ENCODE results near the gene SCAF4.
"Not testable (repeated sequence)": the region's sequence is repeated elsewhere in the genome, so short reads cannot be mapped to it uniquely, and the experiment has no call there.

The SCAF4 gene

DNA sequence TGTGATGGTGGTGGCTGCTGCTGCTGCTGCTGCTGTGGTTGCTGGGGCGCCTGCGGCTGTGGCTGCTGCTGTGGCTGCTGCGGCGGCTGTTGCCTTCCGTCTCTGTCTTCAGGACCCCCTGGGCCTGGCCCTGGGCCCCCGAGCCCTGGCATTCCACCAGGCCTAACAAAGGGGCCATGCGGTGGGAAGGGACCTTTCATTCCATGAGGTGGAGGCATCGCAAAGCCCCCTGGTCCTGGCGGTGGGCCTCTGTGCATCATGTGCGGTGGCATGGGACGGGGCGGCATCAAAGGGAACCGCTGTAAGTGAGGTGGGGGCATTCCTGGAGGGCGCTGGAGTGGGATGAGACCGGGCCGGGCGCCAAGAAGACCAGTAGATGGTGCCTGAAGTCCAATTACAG is 60.0 kb downstream of the SCAF4 start:
- DNase-seq (ENCODE audit: low read depth in 1 of 2, low spot score in 1 of 2) = no peak

DNA sequence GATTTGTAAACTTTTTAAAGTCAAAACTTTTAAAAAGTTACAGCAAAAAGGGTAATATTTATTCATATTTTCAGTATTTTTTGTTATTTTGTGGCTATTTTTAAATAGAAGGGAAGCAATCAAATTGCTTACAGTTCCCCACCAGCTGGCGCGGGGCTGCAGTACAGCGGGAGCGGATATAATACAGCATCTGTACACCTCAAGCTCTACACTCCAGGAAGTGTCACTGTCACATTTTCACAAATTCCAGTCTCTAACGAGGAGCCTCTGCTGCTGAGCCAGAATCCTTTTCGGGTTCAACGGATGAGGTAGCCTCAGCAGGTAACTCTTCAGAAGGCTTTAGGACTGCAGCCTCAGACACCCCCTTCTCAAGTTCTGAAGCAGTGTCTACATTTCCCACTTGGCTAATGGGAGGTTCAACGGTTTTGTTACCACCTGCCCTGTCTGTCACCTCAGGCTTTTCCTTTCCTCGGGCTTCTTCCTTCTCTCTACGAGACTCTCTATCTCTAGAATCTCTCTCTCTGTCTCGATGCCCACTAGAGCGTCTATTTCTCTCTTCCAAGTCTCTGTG is 60.7 kb downstream of the SCAF4 start:
- DNase-seq (ENCODE audit: low read depth in 1 of 2, low spot score in 1 of 2) = no peak

DNA sequence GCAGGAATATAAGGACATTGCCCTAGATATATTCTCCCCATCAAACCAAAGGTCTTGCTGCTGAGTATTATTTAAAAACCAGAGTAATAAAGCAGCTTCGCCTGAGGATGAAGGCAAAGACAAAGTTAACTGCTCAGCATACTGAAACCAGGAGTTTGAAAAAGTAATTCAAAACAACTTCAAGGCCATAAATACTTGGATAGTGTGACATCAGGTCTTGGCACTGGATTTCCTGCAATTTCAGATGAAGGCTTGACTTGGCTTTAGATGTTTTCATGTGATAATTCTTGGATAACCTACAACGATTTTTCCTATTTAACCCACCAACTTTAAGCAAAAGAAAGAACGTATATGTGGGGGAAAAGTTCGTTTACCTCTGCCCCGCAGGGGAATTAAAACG is 61.8 kb downstream of the SCAF4 start:
- DNase-seq (ENCODE audit: low read depth in 1 of 2, low spot score in 1 of 2) = no peak

- DNase-seq (ENCODE audit: low read depth in 1 of 2, low spot score in 1 of 2) = no peak
These were observed 63.0 kb downstream of the SCAF4 start for GRCh38 chr21:31668651-31669491.

- no peak for DNase-seq (ENCODE audit: low read depth in 1 of 2, low spot score in 1 of 2)
These were observed 64.3 kb downstream of the SCAF4 start for GRCh38 chr21:31667639-31668038.

- no peak for DNase-seq (ENCODE audit: low read depth in 1 of 2, low spot score in 1 of 2)
These were observed 64.8 kb downstream of the SCAF4 start for GRCh38 chr21:31667132-31667531.

DNA sequence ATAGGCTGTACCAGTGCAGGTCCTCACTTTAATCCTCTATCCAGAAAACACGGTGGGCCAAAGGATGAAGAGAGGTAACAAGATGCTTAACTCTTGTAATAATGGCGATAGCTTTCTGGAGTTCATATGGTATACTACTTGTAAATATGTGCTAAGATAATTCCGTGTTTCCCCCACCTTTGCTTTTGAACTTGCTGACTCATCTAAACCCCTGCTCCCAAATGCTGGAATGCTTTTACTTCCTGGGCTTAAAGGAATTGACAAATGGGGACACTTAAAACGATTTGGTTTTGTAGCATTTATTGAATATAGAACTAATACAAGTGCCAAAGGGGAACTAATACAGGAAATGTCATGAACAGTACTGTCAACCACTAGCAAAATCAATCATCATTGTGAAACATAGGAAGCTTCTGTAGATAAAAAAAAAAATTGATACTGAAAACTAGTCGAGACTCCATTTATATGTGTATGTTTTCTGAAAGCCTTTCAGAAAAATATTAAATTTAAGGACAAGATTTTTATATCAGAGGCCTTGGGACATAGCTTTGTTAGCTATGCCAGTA is 65.4 kb downstream of the SCAF4 start:
- no peak for DNase-seq (ENCODE audit: low read depth in 1 of 2, low spot score in 1 of 2)

DNA sequence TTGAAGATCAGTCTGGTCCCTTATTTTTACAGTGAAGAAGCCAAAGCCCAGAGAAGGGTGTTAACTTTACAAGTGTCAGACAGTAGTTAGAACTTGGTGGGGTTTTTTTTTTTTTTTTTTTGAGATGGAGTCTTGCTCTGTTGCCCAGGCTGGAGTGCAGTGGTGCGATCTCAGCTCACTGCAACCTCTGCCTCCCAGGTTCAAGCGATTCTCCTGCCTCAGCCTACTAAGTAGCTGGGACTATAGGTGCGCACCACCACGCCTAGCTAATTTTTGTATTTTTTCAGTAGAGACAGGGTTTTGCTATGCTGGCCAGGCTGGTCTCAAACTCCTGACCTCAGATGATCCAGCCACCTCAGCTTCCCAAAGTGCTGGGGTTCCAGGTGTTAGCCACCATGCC is 66.0 kb downstream of the SCAF4 start:
- not testable (repeated sequence) for DNase-seq (ENCODE audit: low read depth in 1 of 2, low spot score in 1 of 2)

DNA sequence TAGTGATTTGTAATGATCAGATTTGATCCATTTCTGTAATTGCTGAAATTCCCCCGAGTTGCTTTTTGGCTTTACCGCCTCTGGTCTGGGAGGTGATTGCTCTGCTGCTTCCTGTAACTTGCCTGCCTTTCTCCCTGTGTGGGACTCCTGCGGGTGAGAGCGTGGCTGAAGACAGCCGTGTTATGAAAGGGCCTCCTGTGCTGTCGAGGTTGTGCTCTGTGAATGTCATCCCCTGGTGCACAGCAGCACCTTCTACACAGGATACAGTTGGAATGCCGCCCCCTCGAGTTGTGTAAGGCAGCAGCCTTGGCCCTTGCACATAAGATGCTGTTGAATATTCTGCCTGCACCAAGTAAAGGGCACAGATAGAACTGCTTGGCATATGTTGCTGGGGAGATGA is 66.5 kb downstream of the SCAF4 start:
- no peak for DNase-seq (ENCODE audit: low read depth in 1 of 2, low spot score in 1 of 2)

- no peak for DNase-seq (ENCODE audit: low read depth in 1 of 2, low spot score in 1 of 2)
These were observed 68.2 kb downstream of the SCAF4 start for GRCh38 chr21:31663584-31664249.

GRCh38 chr21:31660591-31660990 is 71.3 kb downstream of the SCAF4 start:
- DNase-seq (ENCODE audit: low read depth in 1 of 2, low spot score in 1 of 2) = no peak

- DNase-seq (ENCODE audit: low read depth in 1 of 2, low spot score in 1 of 2) = no peak
These were observed 71.7 kb downstream of the SCAF4 start for GRCh38 chr21:31660259-31660565.

DNA sequence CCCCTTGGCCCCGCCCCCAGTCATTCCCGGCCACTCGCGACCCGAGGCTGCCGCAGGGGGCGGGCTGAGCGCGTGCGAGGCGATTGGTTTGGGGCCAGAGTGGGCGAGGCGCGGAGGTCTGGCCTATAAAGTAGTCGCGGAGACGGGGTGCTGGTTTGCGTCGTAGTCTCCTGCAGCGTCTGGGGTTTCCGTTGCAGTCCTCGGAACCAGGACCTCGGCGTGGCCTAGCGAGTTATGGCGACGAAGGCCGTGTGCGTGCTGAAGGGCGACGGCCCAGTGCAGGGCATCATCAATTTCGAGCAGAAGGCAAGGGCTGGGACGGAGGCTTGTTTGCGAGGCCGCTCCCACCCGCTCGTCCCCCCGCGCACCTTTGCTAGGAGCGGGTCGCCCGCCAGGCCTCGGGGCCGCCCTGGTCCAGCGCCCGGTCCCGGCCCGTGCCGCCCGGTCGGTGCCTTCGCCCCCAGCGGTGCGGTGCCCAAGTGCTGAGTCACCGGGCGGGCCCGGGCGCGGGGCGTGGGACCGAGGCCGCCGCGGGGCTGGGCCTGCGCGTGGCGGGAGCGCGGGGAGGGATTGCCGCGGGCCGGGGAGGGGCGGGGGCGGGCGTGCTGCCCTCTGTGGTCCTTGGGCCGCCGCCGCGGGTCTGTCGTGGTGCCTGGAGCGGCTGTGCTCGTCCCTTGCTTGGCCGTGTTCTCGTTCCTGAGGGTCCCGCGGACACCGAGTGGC is 72.2 kb downstream of the SCAF4 start, which contains the start of gene SOD1:
TSS of gene SOD1 (plus strand) at position 158 of the 723 bp plus-strand sequence. CDS start at position 235, 77 bp downstream.
- peak; percentile 93 to 94 for DNase-seq (ENCODE audit: low read depth in 1 of 2, low spot score in 1 of 2)

GRCh38 chr21:31659286-31659535 is 72.7 kb downstream of the SCAF4 start:
- DNase-seq (ENCODE audit: low read depth in 1 of 2, low spot score in 1 of 2) = no peak

DNA sequence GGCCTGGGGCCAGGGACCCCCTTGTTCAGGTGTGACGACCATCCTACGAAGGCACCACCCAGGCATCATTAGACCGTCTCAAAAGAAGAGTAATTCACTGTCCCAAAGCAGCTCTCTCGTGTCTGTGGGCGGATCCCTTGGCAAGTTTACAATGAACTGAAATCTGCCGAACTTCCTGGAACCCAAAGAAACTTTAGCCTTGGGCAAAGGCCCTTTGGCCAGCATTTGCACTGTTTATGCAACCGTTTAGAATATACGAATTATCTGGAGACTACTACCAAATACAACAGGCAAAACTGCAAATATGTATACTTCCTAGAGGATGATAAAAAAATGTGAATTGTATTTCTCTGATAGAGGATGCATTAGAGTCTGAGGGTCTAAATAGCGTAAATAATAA is 73.9 kb downstream of the SCAF4 start:
- DNase-seq (ENCODE audit: low read depth in 1 of 2, low spot score in 1 of 2) = no peak

DNA sequence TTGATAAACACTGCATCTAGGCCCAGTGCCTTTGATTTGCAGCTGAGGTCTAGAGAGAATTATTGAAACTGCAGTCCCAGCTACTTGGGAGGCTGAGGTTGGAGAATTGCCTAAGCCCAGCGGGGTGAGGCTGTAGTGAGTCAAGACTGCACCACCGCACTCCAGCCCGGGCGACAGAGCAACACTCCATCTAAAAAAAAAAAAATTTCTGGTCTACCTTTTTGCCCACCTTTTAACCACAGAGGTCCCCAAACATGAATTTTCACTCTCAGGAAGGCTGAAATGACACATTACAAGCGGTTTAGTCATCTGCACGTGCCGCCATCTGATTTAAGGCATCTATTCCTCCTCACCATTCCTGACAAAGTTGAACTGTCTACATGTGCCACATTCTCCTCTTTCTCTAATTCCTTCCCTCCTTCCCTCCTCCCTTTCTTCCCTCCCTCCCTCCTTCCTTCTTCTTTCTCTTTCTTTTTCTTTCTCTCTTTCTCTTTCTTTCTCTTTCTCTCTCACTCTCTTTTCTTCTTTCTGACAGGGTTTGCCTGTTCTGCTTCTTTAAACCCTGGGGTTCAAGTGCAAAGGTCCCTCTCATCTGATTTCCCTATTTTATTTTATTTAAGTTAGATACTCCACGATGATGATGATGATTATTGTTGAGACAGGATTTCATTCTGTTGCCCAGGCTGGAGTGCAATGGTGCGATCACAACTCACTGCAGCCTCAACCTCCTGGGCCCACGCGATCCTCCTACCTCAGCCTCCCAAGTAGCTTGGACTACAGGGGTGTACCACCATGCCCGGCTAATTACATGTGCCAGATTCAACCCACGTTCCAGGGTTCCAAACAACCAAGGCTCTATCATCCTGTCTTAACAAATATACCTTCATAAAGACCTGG is 75.5 kb downstream of the SCAF4 start:
- no peak for DNase-seq (ENCODE audit: low read depth in 1 of 2, low spot score in 1 of 2)

- DNase-seq (ENCODE audit: low read depth in 1 of 2, low spot score in 1 of 2) = not testable (repeated sequence)
These were observed 76.9 kb downstream of the SCAF4 start for GRCh38 chr21:31654821-31655580.

DNA sequence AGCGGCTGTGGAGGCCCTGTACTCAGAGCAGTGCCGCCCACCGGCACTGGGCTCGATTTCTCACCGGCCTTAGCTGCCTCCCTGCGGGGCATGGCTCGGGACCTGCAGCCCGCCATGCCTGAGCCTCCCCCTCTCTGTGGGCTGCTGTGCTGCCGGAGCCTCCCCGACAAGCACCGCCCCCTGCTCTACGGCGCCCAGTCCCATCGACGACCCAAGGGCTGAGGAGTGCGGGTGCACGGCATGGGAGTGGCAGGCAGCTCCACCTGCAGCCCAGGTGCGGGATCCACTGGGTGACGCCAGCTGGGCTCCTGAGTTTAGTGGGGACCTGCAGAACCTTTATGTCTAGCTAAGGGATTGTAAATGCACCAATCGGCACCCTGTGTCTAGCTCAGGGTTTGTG is 77.6 kb downstream of the SCAF4 start:
- DNase-seq (ENCODE audit: low read depth in 1 of 2, low spot score in 1 of 2) = no peak

- DNase-seq (ENCODE audit: low read depth in 1 of 2, low spot score in 1 of 2) = not testable (repeated sequence)
These were observed 80.4 kb downstream of the SCAF4 start for GRCh38 chr21:31651491-31651890.

GRCh38 chr21:31650930-31651329 is 81.0 kb downstream of the SCAF4 start:
- no peak for DNase-seq (ENCODE audit: low read depth in 1 of 2, low spot score in 1 of 2)
